ENCODE results near the gene CDH15.
"Not testable (repeated sequence)": the region's sequence is repeated elsewhere in the genome, so short reads cannot be mapped to it uniquely, and the experiment has no call there.

Gene CDH15

GRCh38 chr16:89163297-89163696 lies 8.3 kb upstream of the CDH15 start:
- H3K4me1 ChIP-seq (ENCODE audit: control insufficient read depth, insufficient read depth, low read length) = peaks cover 10% of the 10 kb centered on the region
- H3K9ac ChIP-seq (ENCODE audit: low read length) = no peak overlapping the region
- no peak overlapping the region for H3K4me3 ChIP-seq (ENCODE audit: low read length)
- peaks cover 17% of the 10 kb centered on the region for H3K27me3 ChIP-seq (ENCODE audit: control insufficient read depth, insufficient read depth, low read length)
- no peaks in the 10 kb centered on the region for H3K36me3 ChIP-seq (ENCODE audit: control insufficient read depth, insufficient read depth, low read length)
- H3K9me3 ChIP-seq (ENCODE audit: control insufficient read depth, low read length) = no peaks in the 10 kb centered on the region

GRCh38 chr16:89164436-89164835 lies 7.1 kb upstream of the CDH15 start:
- H3K9me3 ChIP-seq (ENCODE audit: control insufficient read depth, low read length) = no peaks in the 10 kb centered on the region
- peaks cover 10% of the 10 kb centered on the region for H3K4me1 ChIP-seq (ENCODE audit: control insufficient read depth, insufficient read depth, low read length)
- H3K36me3 ChIP-seq (ENCODE audit: control insufficient read depth, insufficient read depth, low read length) = no peaks in the 10 kb centered on the region
- H3K4me3 ChIP-seq (ENCODE audit: low read length) = no peak overlapping the region
- H3K9ac ChIP-seq (ENCODE audit: low read length) = no peak overlapping the region
- H3K27me3 ChIP-seq (ENCODE audit: control insufficient read depth, insufficient read depth, low read length) = peaks cover 29% of the 10 kb centered on the region

- no peaks in the 10 kb centered on the region for H3K36me3 ChIP-seq (ENCODE audit: control insufficient read depth, insufficient read depth, low read length)
- no peak overlapping the region for H3K9ac ChIP-seq (ENCODE audit: low read length)
- H3K4me3 ChIP-seq (ENCODE audit: low read length) = no peak overlapping the region
- H3K27me3 ChIP-seq (ENCODE audit: control insufficient read depth, insufficient read depth, low read length) = peaks cover 35% of the 10 kb centered on the region
- no peaks in the 10 kb centered on the region for H3K9me3 ChIP-seq (ENCODE audit: control insufficient read depth, low read length)
- peaks cover 10% of the 10 kb centered on the region for H3K4me1 ChIP-seq (ENCODE audit: control insufficient read depth, insufficient read depth, low read length)
These were observed 6.5 kb upstream of the CDH15 start for GRCh38 chr16:89164847-89165680.

GRCh38 chr16:89165681-89165979 lies 5.9 kb upstream of the CDH15 start:
- not testable (repeated sequence) for H3K9me3 ChIP-seq (ENCODE audit: control insufficient read depth, low read length); H3K4me3 ChIP-seq (ENCODE audit: low read length); H3K36me3 ChIP-seq (ENCODE audit: control insufficient read depth, insufficient read depth, low read length); H3K9ac ChIP-seq (ENCODE audit: low read length)
- H3K4me1 ChIP-seq (ENCODE audit: control insufficient read depth, insufficient read depth, low read length) = peaks cover 14% of the 10 kb centered on the region
- peaks cover 41% of the 10 kb centered on the region for H3K27me3 ChIP-seq (ENCODE audit: control insufficient read depth, insufficient read depth, low read length)

- Histone ChIP-seq H3K36me3 (ENCODE audit: control insufficient read depth, insufficient read depth, low read length) (no peaks in the 10 kb centered on the region), H3K9ac (ENCODE audit: low read length) (no peak overlapping the region), H3K4me1 (ENCODE audit: control insufficient read depth, insufficient read depth, low read length) (peaks cover 22% of the 10 kb centered on the region), H3K27me3 (ENCODE audit: control insufficient read depth, insufficient read depth, low read length) (peaks cover 44% of the 10 kb centered on the region), H3K9me3 (ENCODE audit: control insufficient read depth, low read length) (no peaks in the 10 kb centered on the region), H3K4me3 (ENCODE audit: low read length) (no peak overlapping the region)
These were observed 4.7 kb upstream of the CDH15 start for GRCh38 chr16:89166696-89167424.

GRCh38 chr16:89167425-89167941 lies 4.1 kb upstream of the CDH15 start:
- no peak overlapping the region for H3K9ac ChIP-seq (ENCODE audit: low read length)
- H3K4me1 ChIP-seq (ENCODE audit: control insufficient read depth, insufficient read depth, low read length) = peaks cover 23% of the 10 kb centered on the region
- H3K4me3 ChIP-seq (ENCODE audit: low read length) = no peak overlapping the region
- H3K9me3 ChIP-seq (ENCODE audit: control insufficient read depth, low read length) = no peaks in the 10 kb centered on the region
- peaks cover 48% of the 10 kb centered on the region for H3K27me3 ChIP-seq (ENCODE audit: control insufficient read depth, insufficient read depth, low read length)
- H3K36me3 ChIP-seq (ENCODE audit: control insufficient read depth, insufficient read depth, low read length) = no peaks in the 10 kb centered on the region

GRCh38 chr16:89168381-89169189 lies 3.0 kb upstream of the CDH15 start:
- H3K27me3 ChIP-seq (ENCODE audit: control insufficient read depth, insufficient read depth, low read length) = peaks cover 59% of the 10 kb centered on the region
- H3K4me1 ChIP-seq (ENCODE audit: control insufficient read depth, insufficient read depth, low read length) = peaks cover 23% of the 10 kb centered on the region
- no peak overlapping the region for H3K9ac ChIP-seq (ENCODE audit: low read length)
- no peak overlapping the region for H3K4me3 ChIP-seq (ENCODE audit: low read length)
- H3K36me3 ChIP-seq (ENCODE audit: control insufficient read depth, insufficient read depth, low read length) = no peaks in the 10 kb centered on the region
- no peaks in the 10 kb centered on the region for H3K9me3 ChIP-seq (ENCODE audit: control insufficient read depth, low read length)

GRCh38 chr16:89169778-89170177 lies 1.8 kb upstream of the CDH15 start:
- Histone ChIP-seq H3K9me3 (ENCODE audit: control insufficient read depth, low read length) (no peaks in the 10 kb centered on the region), H3K4me1 (ENCODE audit: control insufficient read depth, insufficient read depth, low read length) (peaks cover 23% of the 10 kb centered on the region), H3K9ac (ENCODE audit: low read length) (no peak overlapping the region), H3K27me3 (ENCODE audit: control insufficient read depth, insufficient read depth, low read length) (peaks cover 60% of the 10 kb centered on the region), H3K4me3 (ENCODE audit: low read length) (no peak overlapping the region), H3K36me3 (ENCODE audit: control insufficient read depth, insufficient read depth, low read length) (no peaks in the 10 kb centered on the region)

GRCh38 chr16:89170346-89171215 lies 967 bp upstream of the CDH15 start:
- Histone ChIP-seq H3K9ac (ENCODE audit: low read length) (no peak overlapping the region), H3K4me3 (ENCODE audit: low read length) (no peak overlapping the region)

GRCh38 chr16:89172171-89172527 lies 601 bp downstream of the CDH15 start:
- Histone ChIP-seq H3K27me3 (ENCODE audit: control insufficient read depth, insufficient read depth, low read length) (peaks cover 54% of the 10 kb centered on the region), H3K9me3 (ENCODE audit: control insufficient read depth, low read length) (no peaks in the 10 kb centered on the region), H3K4me3 (ENCODE audit: low read length) (no peak overlapping the region), H3K9ac (ENCODE audit: low read length) (no peak overlapping the region), H3K36me3 (ENCODE audit: control insufficient read depth, insufficient read depth, low read length) (no peaks in the 10 kb centered on the region), H3K4me1 (ENCODE audit: control insufficient read depth, insufficient read depth, low read length) (peaks cover 20% of the 10 kb centered on the region)

More at GRCh38 chr16:89170346-89171215, 967 bp upstream of the CDH15 start:
- no peaks in the 10 kb centered on the region for H3K9me3 ChIP-seq (ENCODE audit: control insufficient read depth, low read length)
- H3K4me1 ChIP-seq (ENCODE audit: control insufficient read depth, insufficient read depth, low read length) = peaks cover 23% of the 10 kb centered on the region
- peaks cover 62% of the 10 kb centered on the region for H3K27me3 ChIP-seq (ENCODE audit: control insufficient read depth, insufficient read depth, low read length)
- H3K36me3 ChIP-seq (ENCODE audit: control insufficient read depth, insufficient read depth, low read length) = no peaks in the 10 kb centered on the region

GRCh38 chr16:89172528-89173173 lies 1.1 kb downstream of the CDH15 start:
- Histone ChIP-seq H3K4me3 (ENCODE audit: low read length) (no peak overlapping the region), H3K4me1 (ENCODE audit: control insufficient read depth, insufficient read depth, low read length) (peaks cover 15% of the 10 kb centered on the region), H3K27me3 (ENCODE audit: control insufficient read depth, insufficient read depth, low read length) (peaks cover 52% of the 10 kb centered on the region), H3K36me3 (ENCODE audit: control insufficient read depth, insufficient read depth, low read length) (no peaks in the 10 kb centered on the region), H3K9ac (ENCODE audit: low read length) (no peak overlapping the region), H3K9me3 (ENCODE audit: control insufficient read depth, low read length) (no peaks in the 10 kb centered on the region)

All from mucosa of stomach (tissue), 1 donor.